Brain microvascular endothelial cell (primary cell): Measurements from ENCODE around the gene SHD.
"Not testable (repeated sequence)": the region's sequence is repeated elsewhere in the genome, so short reads cannot be mapped to it uniquely, and the experiment has no call there.

Experiments
- DNase-seq: peaks from one replicate; pipeline ENCODE4 v3.0.0-alpha.2; 2020
- H3K27ac ChIP-seq: fragments of 250-450 bp; sonication (Bioruptor Pico); 2 replicates; pipeline ENCODE4 v1.5.1; 2020; ENCODE audit warnings: mild to moderate bottlenecking, moderate library complexity
- H3K27me3 ChIP-seq: fragments of 250-450 bp; sonication (Bioruptor Pico); replicated peaks from 2 replicates; pipeline ENCODE4 v1.5.1; 2020; ENCODE audit warnings: mild to moderate bottlenecking
- H3K36me3 ChIP-seq: fragments of 250-450 bp; sonication (Bioruptor Pico); replicated peaks from 2 replicates; pipeline ENCODE4 v1.5.1; 2020; ENCODE audit warnings: mild to moderate bottlenecking
- H3K4me3 ChIP-seq: 2 replicates; pipeline ENCODE4 v1.5.1; 2011; ENCODE audit warnings: low read depth, mild to moderate bottlenecking, control low read depth, low read length, moderate library complexity
- CTCF ChIP-seq: IDR thresholded peaks from 2 replicates; pipeline ENCODE4 v1.5.1; 2011; ENCODE audit warnings: low read depth, mild to moderate bottlenecking, moderate library complexity, low read length, control low read depth, inconsistent platforms; ENCODE audit errors: missing control alignments
- in situ Hi-C: cut with HindIII; loops from 2 replicates; pipeline ENCODE4 v1.10.0; 2017; ENCODE audit warnings: low sequenced_read_pairs, low pct_ligation_motif_present

Gene SHD

GRCh38 chr19:4278419-4279266, at the start of gene SHD:
Gene SHD (plus strand): TSS chr19:4279266. CDS start chr19:4280064, 798 bp downstream.
- no peak for TF ChIP-seq CTCF
- in situ Hi-C loops = no loop called here
- H3K4me3 ChIP-seq = no peak within 1 kb of the TSS
- H3K27me3 ChIP-seq = peaks cover 38% of the 10 kb centered on the region
- no peak for DNase-seq
- H3K36me3 ChIP-seq = no peaks in the 10 kb centered on the region
- H3K27ac ChIP-seq = no peak within 1 kb of the TSS

GRCh38 chr19:4230237-4230636, 48.8 kb upstream of the SHD start:
- H3K27ac ChIP-seq, H3K36me3 ChIP-seq, DNase-seq, H3K4me3 ChIP-seq, H3K27me3 ChIP-seq, in situ Hi-C loops: not testable (repeated sequence)

GRCh38 chr19:4231521-4231920, 47.5 kb upstream of the SHD start:
- H3K36me3 ChIP-seq, H3K27ac ChIP-seq, DNase-seq, in situ Hi-C loops, H3K4me3 ChIP-seq, H3K27me3 ChIP-seq: not testable (repeated sequence)

GRCh38 chr19:4232139-4232538, 46.9 kb upstream of the SHD start:
- H3K36me3 ChIP-seq, H3K27ac ChIP-seq, H3K27me3 ChIP-seq, DNase-seq, in situ Hi-C loops, H3K4me3 ChIP-seq: not testable (repeated sequence)

GRCh38 chr19:4232614-4233281, 46.3 kb upstream of the SHD start:
- in situ Hi-C loops = no loop called here
- Histone ChIP-seq H3K27me3 (no peaks in the 10 kb centered on the region), H3K27ac (no peak overlapping the region), H3K36me3 (no peaks in the 10 kb centered on the region), H3K4me3 (no peak overlapping the region)
- no peak for TF ChIP-seq CTCF
- DNase-seq = no peak

GRCh38 chr19:4233282-4233853, 45.7 kb upstream of the SHD start:
- H3K27ac ChIP-seq = no peak overlapping the region
- DNase-seq = peak; percentile 32
- TF ChIP-seq CTCF = peak; percentile 87
- in situ Hi-C loops = no loop called here
- H3K27me3 ChIP-seq = no peaks in the 10 kb centered on the region
- H3K36me3 ChIP-seq = no peaks in the 10 kb centered on the region
- no peak overlapping the region for H3K4me3 ChIP-seq

- Histone ChIP-seq H3K36me3 (no peaks in the 10 kb centered on the region), H3K27ac (no peak overlapping the region), H3K27me3 (no peaks in the 10 kb centered on the region), H3K4me3 (no peak overlapping the region)
- in situ Hi-C loops = no loop called here
- no peak for TF ChIP-seq CTCF
- DNase-seq = no peak
These were observed 44.8 kb upstream of the SHD start for GRCh38 chr19:4234142-4234861.
